Erythroblast (primary cell): ENCODE results near the gene ZNF784.

ENCODE experiments used
- GATA1 ChIP-seq: IDR thresholded peaks from 2 replicates; pipeline ENCODE4 v1.6.1; 2011; ENCODE audit warnings: low read depth, mild to moderate bottlenecking, control low read depth, low read length, moderate library complexity
- POLR2A ChIP-seq: IDR thresholded peaks from 2 replicates; pipeline ENCODE4 v1.6.1; 2011; ENCODE audit warnings: mild to moderate bottlenecking, low read length

- no peak for TF ChIP-seq POLR2A
- no peak for TF ChIP-seq GATA1
Observed at GRCh38 chr19:55586976-55587668, 37.2 kb downstream of the ZNF784 start.
